Stomach smooth muscle (tissue), 2 donors: ENCODE measurements around the gene POLA2.

ENCODE experiments used
- H3K27ac ChIP-seq: one replicate; pipeline ENCODE4 v1.7.0; 2013; ENCODE audit warnings: mild to moderate bottlenecking, low read length, inconsistent platforms
- H3K27me3 ChIP-seq, 2 donors: one replicate each; pipeline ENCODE4 v1.7.0; 2013; ENCODE audit warnings: low read length in 2 of 2; ENCODE audit not compliant: insufficient read depth in 2 of 2, control insufficient read depth in 1 of 2
- H3K36me3 ChIP-seq, 2 donors: one replicate each; pipeline ENCODE4 v1.7.0; 2013; ENCODE audit warnings: low read length in 2 of 2; ENCODE audit not compliant: control insufficient read depth in 2 of 2, insufficient read depth in 2 of 2
- H3K4me1 ChIP-seq: one replicate; pipeline ENCODE4 v1.7.0; 2013; ENCODE audit warnings: low read length; ENCODE audit not compliant: control insufficient read depth, insufficient read depth
- H3K4me3 ChIP-seq, 2 donors: one replicate each; pipeline ENCODE4 v1.7.0; 2013; ENCODE audit warnings: low read length in 2 of 2
- H3K9ac ChIP-seq, 2 donors: one replicate each; pipeline ENCODE4 v1.7.0; 2013; ENCODE audit warnings: low read length in 2 of 2, mild to moderate bottlenecking in 1 of 2
- H3K9me3 ChIP-seq, 2 donors: one replicate each; pipeline ENCODE4 v1.7.0; 2013; ENCODE audit warnings: low read length in 2 of 2; ENCODE audit not compliant: control insufficient read depth in 2 of 2
- donor health status: healthy.
- donor health status: Pancreatic carcinoma.

Gene POLA2

DNA sequence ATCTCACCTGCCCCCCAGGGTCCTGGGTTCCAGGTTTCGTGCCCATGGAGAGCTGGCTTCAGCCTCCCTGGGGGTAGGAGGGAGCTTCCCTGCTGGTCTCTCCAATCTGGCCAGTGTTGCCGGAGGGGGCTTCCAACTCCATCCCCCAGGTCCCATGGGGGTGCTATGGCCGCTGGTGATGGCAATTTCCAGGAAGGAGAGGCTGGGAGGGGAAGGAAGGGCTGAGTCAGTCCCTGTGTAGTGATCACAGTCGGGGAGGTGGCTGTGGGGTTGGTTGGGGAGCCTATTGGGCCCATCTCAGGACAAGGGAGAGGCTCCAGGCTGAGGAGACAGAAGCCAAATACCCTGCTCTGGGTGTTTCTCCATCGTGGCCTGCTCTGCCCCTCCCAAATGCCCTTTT lies 47.2 kb downstream of the POLA2 start:
- peaks cover 55% of the 10 kb centered on the region for H3K4me1 ChIP-seq
- H3K36me3 ChIP-seq, result no peaks in the 10 kb centered on the region
- H3K27me3 ChIP-seq, result no peaks in the 10 kb centered on the region
- no peaks in the 10 kb centered on the region for H3K9me3 ChIP-seq
- H3K27ac ChIP-seq, result peak overlapping the region; percentile 11
- no peak overlapping the region for H3K9ac ChIP-seq
- H3K4me3 ChIP-seq, result no peak overlapping the region

GRCh38 chr11:65310215-65310614 lies 48.5 kb downstream of the POLA2 start:
- Histone ChIP-seq H3K9me3 (no peaks in the 10 kb centered on the region), H3K4me3 (no peak overlapping the region), H3K27ac (no peak overlapping the region), H3K27me3 (no peaks in the 10 kb centered on the region), H3K36me3 (no peaks in the 10 kb centered on the region), H3K4me1 (peaks cover 53% of the 10 kb centered on the region), H3K9ac (no peak overlapping the region)

DNA sequence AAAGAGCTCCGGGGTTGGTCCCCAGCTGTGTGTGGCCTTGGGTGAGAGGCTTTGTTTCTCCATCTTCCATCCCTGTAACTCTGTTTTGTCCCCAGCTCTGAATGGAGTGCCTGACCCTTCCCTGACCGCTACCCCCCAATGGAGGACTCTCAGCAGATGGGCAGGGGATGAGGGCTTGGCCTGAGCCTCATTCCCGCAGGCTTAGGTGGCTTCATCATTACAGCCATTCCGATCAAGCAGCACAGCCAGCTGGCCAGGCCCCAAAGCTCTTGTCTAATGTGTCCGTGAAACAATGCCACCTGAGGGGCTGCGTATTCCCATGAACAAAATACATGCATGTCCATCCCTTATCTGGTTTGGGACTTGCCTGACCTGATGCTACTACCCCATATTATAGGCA lies 49.0 kb downstream of the POLA2 start:
- no peaks in the 10 kb centered on the region for H3K27me3 ChIP-seq

GRCh38 chr11:65311170-65311678 lies 49.5 kb downstream of the POLA2 start:
- Histone ChIP-seq H3K9me3 (no peaks in the 10 kb centered on the region), H3K4me3 (no peak overlapping the region), H3K4me1 (peaks cover 49% of the 10 kb centered on the region), H3K27me3 (no peaks in the 10 kb centered on the region), H3K36me3 (no peaks in the 10 kb centered on the region), H3K9ac (no peak overlapping the region), H3K27ac (no peak overlapping the region)

More for the DNA sequence above, 49.0 kb downstream of the POLA2 start:
- H3K9me3 ChIP-seq, result no peaks in the 10 kb centered on the region
- peaks cover 49% of the 10 kb centered on the region for H3K4me1 ChIP-seq
- no peaks in the 10 kb centered on the region for H3K36me3 ChIP-seq
- H3K27ac ChIP-seq, result no peak overlapping the region
- no peak overlapping the region for H3K9ac ChIP-seq
- H3K4me3 ChIP-seq, result no peak overlapping the region

GRCh38 chr11:65314501-65315203 lies 52.9 kb downstream of the POLA2 start, which contains the start of gene CDC42EP2:
Gene CDC42EP2 (plus strand): TSS chr11:65314866. CDS start chr11:65320899, 6,033 bp downstream.
- Histone ChIP-seq H3K9ac (peak within 1 kb of the TSS; percentile 84 to 87), H3K4me1 (peaks cover 52% of the 10 kb centered on the region)

GRCh38 chr11:65315204-65315865 lies 53.6 kb downstream of the POLA2 start:
- H3K9ac ChIP-seq, result peak overlapping the region; percentile 84 to 87
- no peaks in the 10 kb centered on the region for H3K9me3 ChIP-seq
- no peaks in the 10 kb centered on the region for H3K27me3 ChIP-seq
- H3K36me3 ChIP-seq, result no peaks in the 10 kb centered on the region
- peaks cover 50% of the 10 kb centered on the region for H3K4me1 ChIP-seq
- H3K4me3 ChIP-seq, result peak overlapping the region; percentile 86 to 95
- peak overlapping the region; percentile 88 for H3K27ac ChIP-seq

More at GRCh38 chr11:65314501-65315203, 52.9 kb downstream of the POLA2 start, which contains the start of gene CDC42EP2:
- Histone ChIP-seq H3K27ac (peak within 1 kb of the TSS; percentile 88), H3K9me3 (no peaks in the 10 kb centered on the region), H3K36me3 (no peaks in the 10 kb centered on the region), H3K27me3 (no peaks in the 10 kb centered on the region), H3K4me3 (peak within 1 kb of the TSS; percentile 86 to 95)

DNA sequence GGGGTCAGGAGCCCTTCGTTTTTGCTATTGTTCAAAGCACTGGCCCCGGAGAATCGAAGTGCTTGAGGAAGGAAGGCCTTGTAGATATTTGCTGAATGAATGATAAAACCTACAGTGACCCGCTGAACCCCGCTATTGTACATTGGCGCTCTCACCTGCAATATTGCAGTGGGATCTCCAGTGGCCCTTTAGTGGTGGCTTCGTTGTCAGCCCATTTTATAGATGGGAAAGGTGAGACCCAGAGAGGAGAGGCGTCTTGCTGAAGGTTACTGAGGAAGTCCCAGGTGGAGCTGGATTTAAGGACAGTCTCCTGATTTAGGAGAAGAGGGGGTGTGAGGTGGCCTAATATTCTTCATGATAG lies 54.1 kb downstream of the POLA2 start:
- Histone ChIP-seq H3K27me3 (no peaks in the 10 kb centered on the region), H3K9ac (peak overlapping the region; percentile 75 to 87), H3K4me1 (peaks cover 45% of the 10 kb centered on the region), H3K4me3 (peak overlapping the region; percentile 86 to 95), H3K27ac (peak overlapping the region; percentile 88), H3K36me3 (peaks cover 3% of the 10 kb centered on the region in 2 donors), H3K9me3 (no peaks in the 10 kb centered on the region)

GRCh38 chr11:65316227-65317024 lies 54.7 kb downstream of the POLA2 start:
- H3K4me3 ChIP-seq, result peak overlapping the region; percentile 86 to 95
- no peaks in the 10 kb centered on the region for H3K27me3 ChIP-seq

DNA sequence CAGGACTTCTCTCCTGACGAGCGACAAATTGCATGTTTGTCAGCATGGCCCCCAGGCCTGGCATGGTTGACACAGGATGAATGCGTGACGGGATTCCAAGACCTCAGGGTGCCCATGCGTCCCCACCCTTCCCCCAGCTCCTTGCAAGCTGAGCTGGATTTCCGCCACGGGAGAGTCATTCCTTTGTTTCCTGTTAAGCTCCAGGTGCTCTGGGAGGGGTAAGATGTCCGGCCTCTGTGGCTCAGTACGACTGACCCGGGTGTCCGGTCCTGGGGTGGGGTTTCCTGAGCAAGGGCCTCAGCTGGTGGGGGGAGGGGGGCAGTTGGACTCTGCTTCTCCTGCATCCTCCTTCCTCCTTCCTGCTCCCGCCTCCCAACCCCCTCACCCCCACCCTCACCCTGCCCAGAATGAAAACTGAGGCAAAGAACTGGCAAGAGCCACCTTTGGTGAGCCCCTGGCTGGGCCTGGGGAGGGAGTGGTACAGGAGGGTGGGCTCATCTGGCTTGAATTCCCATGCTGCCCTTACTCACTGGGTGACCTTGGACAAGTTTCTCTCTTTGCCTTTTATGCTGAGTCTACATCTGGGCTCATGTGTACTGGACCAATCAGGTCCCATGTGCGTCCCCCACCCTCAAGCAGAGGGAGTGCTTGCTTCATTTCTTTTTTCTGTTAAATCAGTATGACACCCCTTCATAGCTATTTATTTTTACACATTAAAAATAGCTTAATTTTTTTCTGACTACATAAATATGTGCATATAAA lies 55.4 kb downstream of the POLA2 start:
- Histone ChIP-seq H3K9me3 (no peaks in the 10 kb centered on the region), H3K4me3 (peak overlapping the region; percentile 86 to 95), H3K27ac (peak overlapping the region; percentile 88), H3K27me3 (no peaks in the 10 kb centered on the region), H3K4me1 (peaks cover 48% of the 10 kb centered on the region), H3K36me3 (peaks cover 15 to 17% of the 10 kb centered on the region in 2 donors), H3K9ac (peak overlapping the region in 1 of 2 donors; percentile 56)

More at GRCh38 chr11:65316227-65317024, 54.7 kb downstream of the POLA2 start:
- Histone ChIP-seq H3K9ac (peak overlapping the region; percentile 75 to 87), H3K4me1 (peaks cover 44% of the 10 kb centered on the region), H3K9me3 (no peaks in the 10 kb centered on the region), H3K27ac (peak overlapping the region; percentile 88), H3K36me3 (peaks cover 8 to 9% of the 10 kb centered on the region in 2 donors)
